ENCODE data around the gene SNX12.
"Not testable (repeated sequence)": the region's sequence is repeated elsewhere in the genome, so short reads cannot be mapped to it uniquely, and the experiment has no call there.

SNX12 gene

DNA sequence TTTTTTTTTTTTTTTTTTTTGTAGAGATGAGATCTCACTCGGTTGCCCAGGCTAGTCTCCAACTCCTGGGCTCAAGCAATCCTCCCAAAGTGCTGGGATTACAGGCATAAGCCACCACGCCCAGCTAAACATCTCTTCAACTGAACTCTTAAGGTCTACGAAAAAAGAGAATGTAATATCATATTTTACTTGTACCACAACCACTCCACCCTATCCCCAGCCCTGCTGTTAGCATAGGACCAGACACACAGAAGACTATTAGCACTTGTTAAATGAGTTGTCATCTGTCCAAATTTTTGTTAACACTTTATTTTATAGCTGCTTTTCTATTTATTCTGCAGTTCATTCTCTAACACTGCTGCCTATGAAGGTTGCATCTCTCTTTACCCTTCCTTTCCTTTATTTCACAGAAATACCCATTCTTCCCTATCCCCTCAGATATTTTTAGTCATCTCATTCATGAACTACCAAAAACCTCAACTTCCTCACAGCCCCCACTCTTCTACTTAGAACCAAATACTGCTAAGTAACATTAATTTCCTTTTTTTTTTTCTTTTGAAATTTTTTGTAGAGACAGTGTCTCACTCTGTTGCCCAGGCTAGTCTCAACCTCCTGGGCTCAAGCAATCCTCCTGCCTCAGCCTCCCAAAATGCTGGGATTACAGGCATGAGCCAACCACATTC, 10.1 kb downstream of the SNX12 start:
- Histone ChIP-seq H3K79me2 (ENCODE audit: low read length) (no peaks in the 10 kb centered on the region), H3K9me3 (ENCODE audit: insufficient read depth, low read length) (no peaks in the 10 kb centered on the region), H3K4me1 (ENCODE audit: low read length) (peaks cover 4% of the 10 kb centered on the region; the same call in 1 of the 2 replicates), H3K36me3 (replicated peaks; ENCODE audit: low read depth, low read length) (peaks cover 11% of the 10 kb centered on the region), H3K27ac (ENCODE audit: low read length) (no peak overlapping the region), H2AFZ (ENCODE audit: low read depth, low read length) (no peak overlapping the region), H3K4me2 (ENCODE audit: low read length) (no peak overlapping the region), H3K9ac (ENCODE audit: low read length) (no peak overlapping the region), H3K27me3 (ENCODE audit: low read depth, low read length) (no peaks in the 10 kb centered on the region), H3K4me3 (ENCODE audit: low read length) (no peak overlapping the region), H4K20me1 (ENCODE audit: insufficient read depth, low read length) (no peaks in the 10 kb centered on the region)
- TF ChIP-seq EZH2phosphoT487 (IDR thresholded peaks at IDR 0.05; ENCODE audit: low read depth): no peak
- TF ChIP-seq, protein P1, sequence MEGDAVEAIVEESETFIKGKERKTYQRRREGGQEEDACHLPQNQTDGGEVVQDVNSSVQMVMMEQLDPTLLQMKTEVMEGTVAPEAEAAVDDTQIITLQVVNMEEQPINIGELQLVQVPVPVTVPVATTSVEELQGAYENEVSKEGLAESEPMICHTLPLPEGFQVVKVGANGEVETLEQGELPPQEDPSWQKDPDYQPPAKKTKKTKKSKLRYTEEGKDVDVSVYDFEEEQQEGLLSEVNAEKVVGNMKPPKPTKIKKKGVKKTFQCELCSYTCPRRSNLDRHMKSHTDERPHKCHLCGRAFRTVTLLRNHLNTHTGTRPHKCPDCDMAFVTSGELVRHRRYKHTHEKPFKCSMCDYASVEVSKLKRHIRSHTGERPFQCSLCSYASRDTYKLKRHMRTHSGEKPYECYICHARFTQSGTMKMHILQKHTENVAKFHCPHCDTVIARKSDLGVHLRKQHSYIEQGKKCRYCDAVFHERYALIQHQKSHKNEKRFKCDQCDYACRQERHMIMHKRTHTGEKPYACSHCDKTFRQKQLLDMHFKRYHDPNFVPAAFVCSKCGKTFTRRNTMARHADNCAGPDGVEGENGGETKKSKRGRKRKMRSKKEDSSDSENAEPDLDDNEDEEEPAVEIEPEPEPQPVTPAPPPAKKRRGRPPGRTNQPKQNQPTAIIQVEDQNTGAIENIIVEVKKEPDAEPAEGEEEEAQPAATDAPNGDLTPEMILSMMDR (IDR thresholded peaks at IDR 0.05; ENCODE audit: low read depth, low read length): no peak

DNA sequence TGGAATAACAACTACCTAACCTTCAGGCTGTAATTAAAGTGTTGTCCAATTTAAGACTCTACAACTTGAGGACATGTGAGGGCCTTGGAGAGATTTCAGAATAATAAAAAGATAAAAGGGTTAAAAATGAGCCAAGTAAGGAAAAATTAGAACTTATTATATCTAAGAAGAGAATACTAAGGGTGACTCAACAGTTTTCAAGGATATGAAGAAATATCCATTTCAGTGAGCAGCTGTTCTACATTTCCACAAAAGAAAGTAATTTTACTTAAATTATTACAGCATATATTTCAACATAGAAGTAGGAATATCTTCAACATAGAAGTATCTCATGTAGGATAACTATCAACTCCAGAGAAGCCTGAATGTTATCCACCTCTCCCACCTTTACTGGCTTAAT, 11.3 kb downstream of the SNX12 start:
- no peak overlapping the region for H2AFZ ChIP-seq (ENCODE audit: low read depth, low read length)
- H3K27ac ChIP-seq (ENCODE audit: low read length): no peak overlapping the region
- H3K4me2 ChIP-seq (ENCODE audit: low read length): no peak overlapping the region
- H3K27me3 ChIP-seq (ENCODE audit: low read depth, low read length): no peaks in the 10 kb centered on the region
- H3K4me1 ChIP-seq (ENCODE audit: low read length): peaks cover 4% of the 10 kb centered on the region; the same call in 1 of the 2 replicates
- no peaks in the 10 kb centered on the region for H3K79me2 ChIP-seq (ENCODE audit: low read length)
- TF ChIP-seq, protein P1 (IDR thresholded peaks at IDR 0.05; ENCODE audit: low read depth, low read length): no peak
- no peak for TF ChIP-seq EZH2phosphoT487 (IDR thresholded peaks at IDR 0.05; ENCODE audit: low read depth)
- H3K9me3 ChIP-seq (ENCODE audit: insufficient read depth, low read length): no peaks in the 10 kb centered on the region
- no peak overlapping the region for H3K9ac ChIP-seq (ENCODE audit: low read length)
- H3K36me3 ChIP-seq (replicated peaks; ENCODE audit: low read depth, low read length): peaks cover 10% of the 10 kb centered on the region
- no peaks in the 10 kb centered on the region for H4K20me1 ChIP-seq (ENCODE audit: insufficient read depth, low read length)
- H3K4me3 ChIP-seq (ENCODE audit: low read length): no peak overlapping the region

DNA sequence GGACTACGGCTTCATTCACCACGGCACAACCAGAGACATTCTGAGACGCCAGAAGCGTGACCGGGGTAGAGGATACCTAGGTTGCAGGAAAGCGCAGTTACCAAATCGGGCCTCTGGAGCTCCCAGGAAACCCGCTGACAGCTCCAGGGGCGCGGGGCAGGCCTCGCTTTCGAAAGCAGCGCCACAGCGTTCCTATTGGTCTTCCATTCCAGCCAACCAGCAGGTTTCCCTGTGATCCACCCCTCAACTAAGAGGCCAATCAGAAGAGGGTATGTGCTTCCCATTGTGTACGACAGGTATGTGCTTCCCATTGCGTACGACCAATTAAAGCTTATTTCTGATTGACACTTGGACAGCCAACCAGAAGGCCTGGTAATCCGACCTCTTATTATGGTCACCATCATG, 14.9 kb downstream of the SNX12 start:
- Histone ChIP-seq H3K79me2 (ENCODE audit: low read length) (no peaks in the 10 kb centered on the region), H3K4me2 (ENCODE audit: low read length) (no peak overlapping the region), H3K36me3 (replicated peaks; ENCODE audit: low read depth, low read length) (peaks cover 3% of the 10 kb centered on the region), H2AFZ (ENCODE audit: low read depth, low read length) (no peak overlapping the region), H3K4me3 (ENCODE audit: low read length) (no peak overlapping the region), H4K20me1 (ENCODE audit: insufficient read depth, low read length) (no peaks in the 10 kb centered on the region), H3K27me3 (ENCODE audit: low read depth, low read length) (no peaks in the 10 kb centered on the region), H3K27ac (ENCODE audit: low read length) (no peak overlapping the region), H3K9ac (ENCODE audit: low read length) (no peak overlapping the region), H3K4me1 (ENCODE audit: low read length) (no peaks in the 10 kb centered on the region), H3K9me3 (ENCODE audit: insufficient read depth, low read length) (no peaks in the 10 kb centered on the region)
- no peak for TF ChIP-seq EZH2phosphoT487 (IDR thresholded peaks at IDR 0.05; ENCODE audit: low read depth)

DNA sequence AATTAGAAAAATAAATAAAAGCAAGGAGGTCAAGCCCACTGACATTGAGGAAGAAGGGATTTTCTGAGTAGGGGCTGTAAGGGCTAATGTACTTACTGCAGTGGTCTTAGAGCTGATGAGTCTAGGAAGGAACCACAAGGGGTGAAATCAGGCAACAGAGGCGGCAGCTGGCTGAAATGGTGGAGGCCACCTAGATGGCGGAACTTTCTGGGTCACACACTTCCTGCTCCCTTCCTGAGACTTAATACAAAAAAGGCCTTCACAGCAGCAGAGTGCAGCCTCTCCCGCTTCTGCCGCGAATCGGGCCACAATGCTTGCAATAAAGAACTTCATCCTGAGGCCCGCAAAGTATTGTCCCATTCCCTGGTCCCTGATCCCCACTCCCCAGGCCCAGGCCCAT, 15.4 kb downstream of the SNX12 start:
- TF ChIP-seq, protein P1 (IDR thresholded peaks at IDR 0.05; ENCODE audit: low read depth, low read length): no peak
- TF ChIP-seq EZH2phosphoT487 (IDR thresholded peaks at IDR 0.05; ENCODE audit: low read depth): no peak
- Histone ChIP-seq H3K4me3 (ENCODE audit: low read length) (no peak overlapping the region), H4K20me1 (ENCODE audit: insufficient read depth, low read length) (no peaks in the 10 kb centered on the region), H3K36me3 (replicated peaks; ENCODE audit: low read depth, low read length) (peaks cover 3% of the 10 kb centered on the region), H3K27ac (ENCODE audit: low read length) (no peak overlapping the region), H3K9ac (ENCODE audit: low read length) (no peak overlapping the region), H3K79me2 (ENCODE audit: low read length) (no peaks in the 10 kb centered on the region), H3K4me2 (ENCODE audit: low read length) (no peak overlapping the region), H2AFZ (ENCODE audit: low read depth, low read length) (no peak overlapping the region), H3K9me3 (ENCODE audit: insufficient read depth, low read length) (no peaks in the 10 kb centered on the region), H3K4me1 (ENCODE audit: low read length) (no peaks in the 10 kb centered on the region), H3K27me3 (ENCODE audit: low read depth, low read length) (no peaks in the 10 kb centered on the region)

DNA sequence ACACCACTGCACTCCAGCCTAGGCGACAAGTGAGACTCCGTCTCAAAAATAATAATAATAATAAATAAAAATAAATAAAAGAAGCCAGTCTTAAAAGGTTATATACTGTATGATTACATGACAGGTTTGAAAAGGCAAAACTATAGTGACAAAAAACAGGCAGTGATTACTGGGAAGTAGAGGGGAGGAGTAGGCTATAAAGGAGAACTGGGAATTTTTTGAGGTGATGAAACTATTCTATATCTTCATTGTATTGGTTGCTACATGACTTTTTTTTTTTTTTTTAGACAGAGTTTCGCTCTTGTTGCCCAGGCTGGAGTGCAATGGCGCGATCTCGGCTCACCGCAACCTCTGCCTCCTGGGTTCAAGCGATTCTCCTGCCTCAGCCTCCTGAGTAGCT, 20.2 kb downstream of the SNX12 start:
- H3K4me1 ChIP-seq (ENCODE audit: low read length); H3K4me3 ChIP-seq (ENCODE audit: low read length); H3K4me2 ChIP-seq (ENCODE audit: low read length); H3K27me3 ChIP-seq (ENCODE audit: low read depth, low read length); H2AFZ ChIP-seq (ENCODE audit: low read depth, low read length); H3K9ac ChIP-seq (ENCODE audit: low read length); H3K79me2 ChIP-seq (ENCODE audit: low read length); H3K36me3 ChIP-seq (replicated peaks; ENCODE audit: low read depth, low read length); H3K27ac ChIP-seq (ENCODE audit: low read length); H4K20me1 ChIP-seq (ENCODE audit: insufficient read depth, low read length); H3K9me3 ChIP-seq (ENCODE audit: insufficient read depth, low read length): not testable (repeated sequence)

Measured in OCI-LY3 (cell line).